HT-29 (cell line): ENCODE data around the gene CDC42BPA. TPM values are rescaled to one million over a fixed set of nuclear protein-coding genes. Genes with fewer than 3 reads are reported as not detected.

Source experiments
- DNase-seq: peaks from one replicate; pipeline ENCODE4 v3.0.0-alpha.2; 2015; ENCODE audit warnings: low spot score
- total RNA-seq: library from RNA; depleted of rRNA; stranded (reverse); fragments of >200 nt; shearing (Covaris generic); gene quantifications from 2 replicates; pipeline ENCODE4 v1.2.3, GENCODE V29; 2014

The CDC42BPA gene
- total RNA-seq, 1 experiment from 2014 or later: 17.9 TPM

DNA sequence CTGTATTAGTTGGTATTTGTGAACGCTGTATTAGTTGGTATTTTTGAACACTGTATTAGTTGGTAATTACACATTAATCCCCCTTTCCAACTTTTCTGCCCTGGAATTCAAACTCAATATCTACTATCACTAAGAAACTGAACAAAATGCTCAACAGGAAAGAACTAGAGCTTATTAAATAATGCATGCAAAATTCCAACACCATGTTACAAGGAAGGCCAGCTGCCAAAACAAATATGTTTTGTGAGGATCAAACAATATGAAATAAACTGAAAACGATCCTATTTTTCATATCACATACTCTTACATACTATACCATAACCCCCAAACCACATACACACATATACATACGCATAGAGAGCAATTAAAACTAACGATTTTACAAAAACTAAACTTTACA is 104.9 kb downstream of the CDC42BPA start:
- no peak for DNase-seq

- no peak for DNase-seq
These were observed 106.1 kb downstream of the CDC42BPA start for GRCh38 chr1:227212164-227212563.

- DNase-seq: no peak
These were observed 107.7 kb downstream of the CDC42BPA start for GRCh38 chr1:227210604-227211003.

GRCh38 chr1:227197064-227197463 is 121.2 kb downstream of the CDC42BPA start:
- no peak for DNase-seq

DNA sequence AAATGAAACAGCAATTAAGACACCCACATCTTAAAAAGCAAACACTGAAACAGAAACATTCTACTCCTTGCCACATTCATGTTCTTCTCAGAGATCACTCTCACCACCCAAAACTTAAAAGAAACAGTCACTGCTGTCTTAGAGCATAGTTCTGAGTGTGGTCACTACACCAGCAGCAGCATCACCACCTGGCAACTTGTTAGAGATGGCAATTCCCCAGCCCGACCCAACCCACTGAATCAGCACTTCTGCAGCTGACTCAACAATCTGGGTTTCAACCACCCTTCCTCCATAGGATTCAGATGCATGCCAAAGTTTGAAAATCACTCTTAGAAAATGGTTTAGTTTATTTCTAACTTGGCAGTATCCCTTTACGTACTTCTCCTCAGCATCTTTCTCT is 126.1 kb downstream of the CDC42BPA start:
- DNase-seq: no peak

DNA sequence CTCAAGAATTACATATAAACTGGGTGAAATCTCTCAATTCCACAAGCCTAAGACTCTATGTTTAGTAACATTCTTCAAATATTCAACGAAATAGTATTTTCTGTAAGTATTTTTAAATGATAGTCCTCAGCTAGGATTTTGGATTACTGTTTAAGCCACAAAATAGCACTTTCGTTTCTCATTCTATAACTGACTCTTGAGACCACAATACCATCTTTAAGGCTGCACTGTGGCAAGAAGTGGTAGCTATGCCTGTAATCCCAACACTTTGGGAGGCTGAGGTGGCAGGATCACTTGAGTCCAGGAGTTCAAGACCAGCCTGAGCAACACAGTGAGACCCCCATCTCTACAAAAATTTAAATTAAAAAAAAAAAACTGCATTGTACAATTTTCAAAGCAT is 126.7 kb downstream of the CDC42BPA start:
- no peak for DNase-seq

DNA sequence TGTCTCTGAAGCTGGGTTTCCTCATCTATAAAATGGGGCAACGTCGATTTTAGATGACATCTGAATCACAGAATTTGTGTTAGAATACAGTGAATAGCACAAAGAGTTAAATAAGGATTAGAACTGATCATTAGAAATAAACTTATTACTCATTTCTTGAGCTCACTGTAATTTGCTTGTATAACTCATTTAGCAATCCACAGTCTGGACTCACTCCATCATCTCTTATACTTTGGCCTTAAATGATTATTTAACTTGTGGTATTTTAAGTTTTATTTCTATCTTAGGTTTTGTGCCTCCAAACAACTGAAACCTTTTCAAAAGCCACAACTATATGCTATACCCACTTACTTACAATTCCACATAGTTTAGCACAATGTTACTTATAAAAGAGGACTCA is 128.0 kb downstream of the CDC42BPA start:
- no peak for DNase-seq

GRCh38 chr1:227185291-227185690 is 133.0 kb downstream of the CDC42BPA start:
- DNase-seq: no peak

- DNase-seq: no peak
These were observed 136.3 kb downstream of the CDC42BPA start for GRCh38 chr1:227182012-227182411.

DNA sequence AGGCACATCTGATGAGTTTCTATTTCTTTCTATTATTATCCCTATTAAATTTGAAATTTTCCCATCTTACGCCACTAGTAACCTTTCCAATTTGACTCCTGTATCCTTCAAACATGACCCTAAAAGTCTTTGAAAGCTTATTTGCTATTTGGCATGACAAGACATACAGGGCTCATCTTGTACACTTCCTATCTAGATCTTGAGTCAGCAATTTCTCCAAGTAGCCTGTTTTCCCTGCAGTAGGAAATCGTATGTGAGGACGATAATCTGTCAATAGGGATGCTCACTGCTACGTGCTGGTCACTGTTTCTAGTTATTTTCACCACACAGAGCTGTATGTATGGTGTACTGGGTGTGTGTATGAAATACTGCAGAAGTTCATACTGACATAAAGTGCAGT is 142.7 kb downstream of the CDC42BPA start:
- no peak for DNase-seq

GRCh38 chr1:227174164-227174563 is 144.1 kb downstream of the CDC42BPA start:
- DNase-seq: no peak

- no peak for DNase-seq
These were observed 147.7 kb downstream of the CDC42BPA start for GRCh38 chr1:227170361-227171166.

GRCh38 chr1:227169343-227169742 is 148.9 kb downstream of the CDC42BPA start:
- DNase-seq: no peak

DNA sequence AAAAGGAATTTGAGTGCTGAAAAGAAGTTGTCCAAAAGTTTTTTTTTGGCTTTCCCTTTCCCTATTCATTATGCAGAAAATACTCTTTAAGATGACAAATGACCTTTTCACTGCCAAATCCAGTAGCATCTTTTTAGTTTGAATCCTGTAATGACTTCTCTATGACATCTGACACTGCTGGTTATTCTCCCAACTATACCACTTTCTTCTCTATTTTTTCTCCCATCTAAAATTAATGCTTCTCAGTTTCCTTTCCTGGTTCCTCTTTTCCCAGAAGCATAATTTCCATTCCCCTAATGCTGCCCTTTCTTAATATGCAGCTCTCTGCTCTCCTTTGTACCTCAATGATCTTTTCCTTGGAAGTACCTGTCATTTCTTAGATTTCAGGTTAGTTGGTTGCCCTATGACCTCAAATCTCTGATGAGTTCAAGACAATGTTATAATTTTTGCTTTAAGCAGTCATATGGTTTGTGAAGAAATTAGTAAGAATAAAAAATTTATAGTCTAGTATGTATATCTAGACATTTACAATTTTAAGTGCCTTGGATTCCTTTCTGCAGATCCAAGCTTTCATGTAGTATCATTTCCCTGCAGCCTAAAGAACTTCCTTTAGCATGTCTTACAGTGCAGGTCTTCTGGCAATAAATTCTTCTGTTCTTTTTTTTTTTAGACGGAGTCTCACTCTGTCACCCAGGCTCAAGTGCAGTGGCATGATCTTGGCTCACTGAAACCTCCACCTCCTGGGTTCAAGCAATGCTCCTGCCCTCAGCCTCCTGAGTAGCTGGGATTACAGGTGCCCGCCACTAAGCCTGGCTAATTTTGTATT is 150.8 kb downstream of the CDC42BPA start:
- no peak for DNase-seq

GRCh38 chr1:227166559-227166958 is 151.7 kb downstream of the CDC42BPA start:
- no peak for DNase-seq

GRCh38 chr1:227161470-227161869 is 156.8 kb downstream of the CDC42BPA start:
- DNase-seq: no peak

DNA sequence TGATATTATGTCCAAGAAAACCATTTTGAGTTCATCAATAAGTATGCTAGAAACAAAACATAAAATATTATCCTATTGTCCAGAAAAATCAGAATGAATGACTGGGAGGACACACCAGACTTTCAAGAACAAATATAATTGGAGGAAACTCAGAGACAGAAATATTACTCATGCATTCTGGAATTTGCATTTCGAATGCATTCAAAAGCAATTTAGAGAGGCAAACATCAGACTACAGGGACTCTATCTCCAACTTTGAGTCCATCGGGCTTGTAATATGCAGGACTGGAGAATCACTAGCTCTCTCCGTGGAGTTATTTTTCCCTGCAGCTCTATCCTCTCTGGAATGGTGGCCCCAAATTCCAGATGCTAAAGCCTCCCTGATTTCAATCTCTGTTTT is 161.8 kb downstream of the CDC42BPA start:
- DNase-seq: no peak

- DNase-seq: no peak
These were observed 162.6 kb downstream of the CDC42BPA start for GRCh38 chr1:227155688-227156087.

DNA sequence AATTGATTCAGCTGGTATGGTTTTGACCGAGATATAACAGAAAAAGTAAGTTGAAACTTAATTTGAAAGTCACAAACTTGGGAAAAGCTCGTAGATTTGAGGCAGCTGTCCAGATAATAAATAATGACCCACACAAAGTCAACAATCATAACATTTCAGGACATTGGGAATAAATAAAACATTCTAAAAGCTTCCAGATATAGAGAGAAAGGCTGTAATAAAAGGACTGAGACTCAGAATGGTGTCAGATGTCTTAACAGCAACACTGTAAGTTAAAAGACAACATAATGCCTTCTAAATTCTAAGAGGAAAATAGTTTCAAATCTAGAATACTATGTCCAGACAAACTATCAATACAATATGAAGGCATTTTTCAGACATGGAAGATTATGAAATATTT is 163.3 kb downstream of the CDC42BPA start:
- no peak for DNase-seq

GRCh38 chr1:227152525-227152924 is 165.8 kb downstream of the CDC42BPA start:
- DNase-seq: no peak

GRCh38 chr1:227140376-227140775 is 177.9 kb downstream of the CDC42BPA start:
- DNase-seq: no peak

DNA sequence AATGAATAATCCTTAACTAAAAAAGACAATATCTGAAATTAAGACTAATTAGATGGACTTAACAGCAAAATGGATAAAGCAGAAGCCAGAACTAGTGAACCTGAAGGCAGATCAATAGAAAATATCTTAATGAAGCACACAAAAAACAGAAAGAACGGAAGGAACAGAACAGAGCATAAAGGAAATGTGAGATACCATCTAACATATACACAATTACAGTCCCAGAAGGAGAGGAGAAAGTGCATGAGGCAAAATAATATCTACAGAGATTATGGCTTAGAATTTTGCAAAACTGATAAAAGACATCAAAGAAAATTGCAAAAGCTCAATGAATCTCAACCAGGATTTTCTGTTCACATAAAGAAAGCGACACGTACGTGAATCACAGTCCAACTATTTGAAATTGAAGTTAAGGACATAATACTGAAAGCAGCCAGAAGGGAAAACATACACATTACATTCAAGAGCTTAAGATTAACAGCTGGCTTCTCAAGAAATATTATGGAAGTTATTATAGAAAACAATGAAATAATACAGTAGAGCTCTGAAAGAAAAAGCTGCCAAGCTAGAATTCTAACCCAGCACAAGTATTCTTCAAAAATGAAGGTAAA is 182.0 kb downstream of the CDC42BPA start:
- DNase-seq: no peak
